Kidney capillary endothelial cell (primary cell): ENCODE results near the gene P3H1.

Source experiments
- DNase-seq: peaks from one replicate; pipeline ENCODE4 v3.0.0-alpha.2; 2018; ENCODE audit warnings: low spot score

The P3H1 gene

DNA sequence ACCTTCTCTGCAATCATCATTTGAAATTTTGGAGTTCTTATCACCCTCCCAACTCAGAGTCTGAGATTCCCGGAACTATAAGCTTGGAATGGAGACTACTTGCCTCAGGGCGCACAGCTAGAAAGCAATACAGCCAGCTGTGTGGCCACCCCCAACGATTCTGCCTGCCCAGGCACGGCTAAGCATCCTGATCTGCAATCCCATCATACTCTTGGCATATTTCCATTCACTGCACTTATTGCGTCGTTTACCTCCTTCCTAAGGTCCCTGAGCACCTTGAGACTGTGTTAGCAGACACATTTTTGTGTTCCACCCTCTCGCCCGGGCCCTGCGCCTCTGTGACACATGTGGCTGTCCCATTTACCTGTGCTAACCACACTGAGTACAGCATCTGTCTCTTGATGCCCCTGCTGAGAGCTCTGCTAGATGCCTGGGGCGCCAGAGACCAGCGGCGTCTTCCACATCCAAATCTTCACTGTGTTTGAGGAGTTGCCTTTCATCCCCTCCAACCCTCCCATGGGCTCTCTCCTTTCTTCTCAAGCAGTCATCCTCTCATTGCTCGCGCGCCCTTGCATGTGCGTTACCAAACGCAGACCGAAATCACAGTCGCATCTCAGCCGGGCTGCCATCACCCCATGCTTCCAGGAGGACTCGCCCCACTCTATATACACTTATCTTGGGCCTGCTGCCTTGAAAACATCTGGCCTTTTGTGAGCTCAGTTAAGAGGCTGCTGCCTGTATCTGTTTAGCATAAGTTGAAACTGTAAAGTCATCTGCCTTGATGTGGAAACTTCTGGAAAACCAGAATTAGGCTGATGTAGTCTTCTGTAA is 23.3 kb downstream of the P3H1 start:
- no peak for DNase-seq

DNA sequence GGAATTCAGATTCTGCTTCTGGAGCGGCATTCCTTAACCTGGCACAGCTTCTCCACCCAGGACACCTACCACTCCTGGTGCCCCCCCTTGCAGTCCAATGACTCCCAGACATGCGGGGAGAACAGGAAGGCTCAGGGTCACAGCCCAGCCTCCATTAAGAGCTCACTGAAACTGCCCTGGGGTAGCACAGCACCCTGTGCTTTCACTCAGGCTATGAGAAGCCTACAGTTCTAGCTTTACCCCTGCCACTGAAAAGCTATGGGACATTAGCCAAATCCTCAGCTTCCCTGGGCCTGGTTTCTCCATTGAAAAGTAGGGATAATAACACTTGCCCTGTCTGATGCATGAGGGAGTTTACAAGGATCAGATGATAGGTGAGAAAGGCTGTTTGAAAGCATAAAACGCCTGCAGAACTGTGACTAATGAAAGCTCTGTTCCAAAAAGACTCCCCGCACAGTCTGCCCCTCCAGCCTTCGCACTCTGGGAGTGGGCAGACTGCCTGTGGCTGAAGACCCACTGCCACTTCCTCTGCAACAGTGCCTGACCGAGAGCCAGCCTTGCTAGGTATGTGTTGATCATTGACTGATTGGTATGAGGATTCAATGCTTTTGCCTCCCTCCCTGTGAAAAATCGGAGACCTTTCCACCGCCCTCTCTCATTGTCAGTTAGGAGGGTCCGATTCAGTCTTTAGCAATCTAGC is 24.1 kb downstream of the P3H1 start:
- DNase-seq: no peak

GRCh38 chr1:42742141-42742540 is 24.7 kb downstream of the P3H1 start:
- no peak for DNase-seq

DNA sequence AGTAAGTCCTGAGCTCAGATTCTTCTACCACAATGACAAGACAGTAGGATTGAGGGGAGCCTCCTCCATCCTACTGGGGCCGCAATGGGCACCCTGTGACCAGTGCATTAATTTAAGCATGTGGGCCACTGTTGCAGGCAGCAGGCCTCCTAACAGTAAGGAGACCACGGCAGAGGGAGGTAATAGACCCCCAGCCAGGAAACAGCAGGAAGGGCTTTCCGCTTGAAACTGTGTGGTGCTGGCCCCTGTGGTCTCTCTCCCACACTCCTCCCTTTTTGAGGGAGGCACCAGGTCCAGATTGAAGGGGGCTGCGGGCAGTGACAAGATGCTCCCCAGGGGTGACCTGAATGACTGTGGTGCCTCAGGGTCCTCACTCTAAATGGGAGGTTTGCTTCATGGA is 25.1 kb downstream of the P3H1 start:
- DNase-seq: no peak

DNA sequence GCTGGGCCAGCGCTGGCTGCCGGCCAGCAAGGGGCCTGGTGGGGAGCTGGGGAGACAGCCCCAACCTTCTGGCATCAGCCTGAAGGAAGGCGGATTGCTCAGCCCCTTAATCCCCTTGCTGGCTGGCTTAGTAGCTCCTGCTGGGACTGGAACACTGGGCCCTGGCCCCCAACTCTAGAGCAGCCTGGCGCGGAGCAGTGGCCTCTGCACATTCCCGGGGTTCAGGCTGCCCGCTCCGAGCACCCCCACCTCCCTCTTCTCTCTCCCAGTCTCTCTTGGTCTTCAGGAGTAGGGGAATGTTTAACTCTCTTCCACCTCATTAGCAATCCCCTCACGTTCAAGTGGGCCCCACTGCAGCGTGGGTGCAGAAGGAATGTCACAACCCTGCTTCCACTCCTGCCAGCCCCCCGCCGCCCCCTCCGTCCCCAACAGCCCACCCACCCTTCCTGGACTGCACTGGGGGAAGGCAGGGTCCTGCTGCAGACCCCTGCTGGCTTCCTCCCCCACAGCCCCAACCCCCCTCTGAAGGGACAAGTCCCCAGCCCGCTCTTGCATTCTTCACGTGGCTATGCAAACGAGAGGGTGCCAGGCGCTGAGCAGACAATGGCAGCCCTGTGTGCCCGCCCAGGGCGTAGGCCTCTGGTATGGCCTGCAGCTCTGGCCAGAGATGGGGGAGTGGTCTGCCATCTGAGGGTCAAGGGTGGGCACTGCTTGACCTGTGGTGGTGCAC is 25.8 kb downstream of the P3H1 start:
- no peak for DNase-seq

DNA sequence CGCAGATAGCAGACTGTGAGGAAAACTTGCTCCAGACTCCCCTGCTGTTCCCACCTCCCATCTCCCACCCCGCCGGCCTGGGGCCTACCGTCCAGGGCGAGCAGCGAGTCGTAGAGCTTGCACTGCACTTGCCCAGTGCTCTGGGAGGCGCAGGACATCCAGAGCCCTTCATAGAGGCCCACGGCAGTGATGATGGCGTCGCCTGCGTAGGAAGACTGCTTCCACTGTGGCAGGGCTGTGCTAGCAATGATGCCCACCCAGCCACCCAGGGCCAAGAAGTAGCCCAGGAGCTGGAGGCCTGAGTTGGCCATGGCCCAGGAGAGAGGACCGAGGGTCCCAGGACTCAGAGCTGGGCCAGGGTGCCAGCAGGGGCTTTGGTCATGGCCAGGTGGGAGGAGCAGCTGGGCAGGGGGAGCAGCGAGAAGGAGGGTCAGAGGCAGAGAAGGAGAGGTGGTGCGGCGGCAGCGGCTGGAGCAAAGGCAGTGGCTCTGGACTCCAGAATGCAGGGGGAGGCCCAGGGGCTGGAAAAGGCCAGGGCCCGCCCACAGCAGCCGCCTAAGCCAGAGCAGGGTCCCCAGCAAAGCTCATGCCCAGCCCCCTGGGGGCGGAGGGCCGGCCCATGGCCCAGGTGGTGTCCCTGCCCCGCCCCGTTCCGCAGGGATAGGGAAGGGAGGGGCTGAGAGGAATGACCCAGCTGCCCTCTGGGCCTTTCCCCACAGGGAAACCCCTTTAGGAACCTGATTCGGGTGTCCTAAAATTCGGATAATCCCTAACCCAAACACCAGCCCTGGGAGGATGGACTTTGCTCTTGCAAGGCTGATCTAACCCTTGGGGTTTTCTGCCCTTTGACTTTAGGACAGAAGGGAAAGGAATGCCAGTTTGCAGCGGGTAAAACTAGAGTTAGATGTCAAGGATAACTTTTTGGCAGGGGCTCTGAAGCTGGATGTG is 26.8 kb downstream of the P3H1 start, which contains the start of gene CLDN19:
Gene CLDN19 (minus strand): TSS at position 484 of the 948 bp plus-strand sequence. CDS start 173 bp downstream, at position 311.
- no peak for DNase-seq

DNA sequence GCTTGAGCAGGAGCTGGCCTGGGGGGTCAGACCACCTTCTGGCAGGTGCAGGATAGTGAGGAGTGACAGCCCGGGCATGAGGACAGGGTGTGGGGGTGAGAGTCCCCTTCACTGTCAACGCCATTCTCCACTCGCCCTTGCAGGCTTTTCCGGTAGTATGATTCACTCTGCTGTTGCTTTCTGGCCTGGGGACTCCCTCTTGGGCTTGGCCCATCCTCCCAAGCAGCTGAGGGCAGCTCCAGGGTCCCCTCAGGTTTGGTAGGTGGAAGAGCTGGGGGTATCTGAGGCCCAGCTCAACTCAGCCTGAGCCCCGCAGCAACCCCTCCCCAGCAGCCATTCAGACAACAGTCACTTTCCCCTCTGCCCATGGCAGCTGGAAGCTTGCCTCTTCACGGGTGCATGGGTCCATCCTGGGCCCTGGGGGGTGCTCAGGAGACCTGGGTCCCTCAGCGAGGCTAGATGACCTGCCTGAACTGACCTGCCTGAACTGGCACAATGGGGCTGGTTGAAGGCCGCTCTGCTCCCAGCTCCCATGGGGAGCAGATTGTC is 28.1 kb downstream of the P3H1 start:
- no peak for DNase-seq

DNA sequence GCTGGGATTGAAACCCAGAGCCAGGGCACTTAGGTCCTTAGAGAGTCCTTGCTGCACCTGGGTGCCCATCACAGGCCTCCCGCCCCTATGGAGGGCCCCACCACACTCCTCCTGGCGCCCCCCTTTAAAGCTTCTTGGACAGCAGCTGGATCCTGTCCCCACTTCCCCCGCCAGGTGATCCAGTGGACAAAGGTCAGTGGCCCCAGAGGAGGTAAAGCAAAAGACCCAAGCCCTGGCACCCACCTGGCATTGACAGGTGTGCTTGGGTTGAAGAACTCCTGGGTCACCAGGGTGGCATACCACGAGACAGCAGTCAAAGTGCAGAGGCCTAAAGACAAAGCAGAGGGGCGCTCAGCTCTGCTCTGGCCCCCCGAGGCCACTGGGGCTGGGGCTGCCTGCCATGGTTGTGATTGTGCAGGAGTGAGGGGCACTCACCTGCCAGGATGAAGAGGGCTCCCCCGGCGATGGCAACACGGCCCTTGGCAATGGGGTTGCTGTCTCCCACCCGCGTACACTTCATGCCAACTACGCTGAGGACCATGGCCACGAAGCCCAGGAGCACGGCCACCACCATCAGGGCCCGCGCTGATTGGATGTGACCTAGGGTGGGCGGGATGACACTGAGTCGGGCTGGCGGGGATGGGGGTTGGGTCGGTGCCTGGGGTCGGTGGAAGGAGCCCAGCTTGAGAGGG is 28.7 kb downstream of the P3H1 start:
- no peak for DNase-seq

GRCh38 chr1:42737257-42737656 is 29.6 kb downstream of the P3H1 start:
- no peak for DNase-seq

- no peak for DNase-seq
Observed at GRCh38 chr1:42736571-42737200, 30.1 kb downstream of the P3H1 start.

DNA sequence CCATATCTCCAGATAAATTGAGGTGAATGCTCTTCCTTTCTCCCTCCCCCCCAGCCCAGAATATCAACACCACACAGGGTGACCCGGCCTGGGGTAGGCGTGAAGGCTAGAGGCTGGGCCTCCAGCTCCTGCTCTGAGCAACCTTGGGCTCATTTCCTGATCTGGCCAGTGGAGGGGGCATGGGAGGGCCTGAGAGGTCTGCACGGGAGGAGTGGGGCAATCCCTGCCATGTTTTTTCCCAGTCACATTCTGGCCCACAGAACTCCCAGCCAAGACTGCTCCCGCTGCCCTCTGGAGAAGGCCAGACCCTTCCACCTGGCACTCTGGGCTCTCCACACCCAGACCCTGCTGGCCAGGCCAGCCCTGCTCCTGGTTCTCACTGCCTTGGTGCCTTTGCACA is 30.7 kb downstream of the P3H1 start:
- no peak for DNase-seq

DNA sequence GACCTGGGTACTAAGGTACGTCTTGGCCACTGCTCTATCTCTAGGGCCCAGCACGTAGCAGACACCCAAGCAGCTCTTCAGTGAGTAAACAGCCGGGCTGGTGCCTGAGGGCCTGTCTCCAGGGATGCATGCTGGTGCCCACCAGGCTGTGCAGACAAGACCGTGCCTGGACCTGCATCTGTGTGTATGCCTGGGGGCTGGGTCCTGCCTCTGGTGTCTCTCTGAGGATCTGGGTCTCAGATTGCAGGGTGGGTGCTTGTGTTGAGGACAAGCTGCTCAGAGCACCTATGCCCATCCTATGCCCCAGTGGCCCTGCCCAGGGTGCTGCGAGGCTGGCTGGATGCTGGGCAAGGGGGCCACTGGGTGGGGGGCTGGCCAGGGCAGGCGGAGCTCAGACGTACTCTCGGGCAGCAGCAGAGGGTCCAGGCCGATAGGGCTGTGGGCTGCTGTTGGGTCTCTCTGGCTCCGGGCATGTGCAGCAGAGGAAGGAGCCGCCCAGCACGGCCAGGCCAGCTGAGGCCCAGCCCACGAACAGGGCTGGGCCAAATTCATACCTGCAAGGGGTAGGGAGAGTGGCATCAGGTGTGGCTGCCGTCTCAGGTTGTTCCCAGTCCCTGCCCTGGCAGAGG is 31.2 kb downstream of the P3H1 start:
- no peak for DNase-seq

DNA sequence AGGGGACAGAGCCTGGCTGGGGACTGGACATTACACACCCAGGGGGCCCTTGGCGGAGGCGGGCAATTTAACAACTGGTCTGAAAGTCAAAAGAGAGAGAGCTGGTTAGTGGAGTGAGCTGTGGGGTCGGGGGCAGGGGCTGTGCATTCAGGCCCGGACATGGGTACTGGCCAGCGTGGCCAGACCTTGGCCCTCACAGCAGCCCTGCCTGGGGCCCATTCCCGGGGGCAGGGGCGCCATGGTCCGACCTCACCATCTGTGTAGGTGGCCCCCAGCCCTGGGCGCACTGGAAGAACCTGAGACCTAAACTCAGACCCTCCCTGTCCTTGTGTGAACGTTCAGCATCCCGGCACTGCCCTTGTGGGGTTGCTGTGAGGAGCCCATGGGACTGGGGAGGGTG is 31.8 kb downstream of the P3H1 start:
- no peak for DNase-seq

GRCh38 chr1:42734201-42735035 is 32.4 kb downstream of the P3H1 start:
- DNase-seq: no peak

- DNase-seq: no peak
Observed at GRCh38 chr1:42733415-42734200, 33.2 kb downstream of the P3H1 start.

DNA sequence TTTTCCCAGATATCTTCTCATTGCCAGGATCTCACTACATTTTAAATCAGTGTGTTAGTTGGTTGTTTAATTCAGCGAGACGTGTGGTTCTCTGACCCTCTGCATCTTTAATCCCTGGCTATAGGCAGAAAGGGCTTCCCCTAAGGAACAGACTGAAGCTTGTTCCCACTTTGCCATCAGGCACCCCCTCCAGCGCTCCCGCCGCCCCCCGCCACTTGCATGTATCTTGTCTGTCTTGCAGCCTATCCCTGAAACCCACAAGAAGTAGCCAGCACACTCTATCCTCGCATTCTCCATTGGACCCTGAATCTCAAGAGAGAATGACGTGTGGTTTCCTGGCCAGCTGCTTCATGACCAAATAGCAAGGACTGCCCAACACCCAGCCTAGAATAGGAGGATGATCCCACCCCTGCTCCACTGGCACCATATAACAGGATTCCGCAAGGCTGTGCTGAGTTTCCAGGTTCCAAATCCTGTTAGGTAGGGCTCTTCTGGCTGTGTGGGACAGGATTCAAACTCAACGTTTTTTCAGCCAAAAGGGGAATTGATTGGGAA is 34.6 kb downstream of the P3H1 start:
- DNase-seq: no peak

GRCh38 chr1:42731585-42731984 is 35.2 kb downstream of the P3H1 start:
- DNase-seq: no peak

DNA sequence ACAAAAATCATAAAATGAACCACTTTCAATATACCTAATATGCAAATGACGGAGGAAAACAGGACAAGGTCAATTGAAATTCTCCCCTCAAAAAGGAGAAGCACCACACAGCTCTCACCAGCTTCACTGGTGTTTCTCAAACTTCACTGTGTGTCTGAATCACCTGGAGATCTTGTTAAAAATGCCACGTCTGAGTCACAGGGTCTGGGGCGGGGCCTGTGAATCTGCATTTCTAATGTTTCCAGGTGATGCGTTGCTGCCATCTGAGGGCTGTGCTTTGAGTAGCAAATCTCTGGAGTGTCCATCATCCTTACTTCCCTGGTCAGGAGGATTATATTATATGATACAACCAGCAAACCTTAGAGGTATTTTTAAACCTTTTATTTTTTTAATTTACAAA is 35.8 kb downstream of the P3H1 start:
- no peak for DNase-seq
